Measurements from ENCODE around the gene DLGAP1.

DLGAP1 gene

GRCh38 chr18:3455090-3455635 lies 999.9 kb downstream of the DLGAP1 start (continued):
- TF ChIP-seq POU6F1 (CRISPR knock-in tag; IDR thresholded peaks at IDR 0.05; ENCODE audit: borderline replicate concordance, low read depth): no peak

- TF ChIP-seq GLIS3 (CRISPR knock-in tag; IDR thresholded peaks at IDR 0.05) (no peak), CREB5 (CRISPR knock-in tag; IDR thresholded peaks at IDR 0.05; ENCODE audit: low read depth) (no peak), RARB (CRISPR knock-in tag; IDR thresholded peaks at IDR 0.05) (no peak), OSR1 (CRISPR knock-in tag; IDR thresholded peaks at IDR 0.05) (no peak), ZNF565 (CRISPR knock-in tag; conservative IDR thresholded peaks at IDR 0.05; ENCODE audit: low read depth) (no peak), PATZ1 (CRISPR knock-in tag; IDR thresholded peaks at IDR 0.05; ENCODE audit: borderline replicate concordance) (no peak), ESRRG (CRISPR knock-in tag; IDR thresholded peaks at IDR 0.05) (no peak), TCF4 (CRISPR knock-in tag; IDR thresholded peaks at IDR 0.05; ENCODE audit: borderline replicate concordance) (no peak), ZFP3 (CRISPR knock-in tag; IDR thresholded peaks at IDR 0.05) (no peak)
- 0 out of 3 replicates have a peak, but pooled peaks have one; percentile 5 for ATAC-seq
Observed at GRCh38 chr18:3454365-3455089, 1000.6 kb downstream of the DLGAP1 start.

- ATAC-seq: peak; percentile 15
- TF ChIP-seq ZFP30 (CRISPR knock-in tag; IDR thresholded peaks at IDR 0.05) (no peak), ISL1 (CRISPR knock-in tag; IDR thresholded peaks at IDR 0.05) (no peak), SNAI2 (CRISPR knock-in tag; IDR thresholded peaks at IDR 0.05) (no peak), TOX (CRISPR knock-in tag; IDR thresholded peaks at IDR 0.05; ENCODE audit: borderline replicate concordance) (no peak), CSRNP3 (CRISPR knock-in tag; IDR thresholded peaks at IDR 0.05) (no peak), BACH2 (CRISPR knock-in tag; IDR thresholded peaks at IDR 0.05; ENCODE audit: borderline replicate concordance) (no peak), GLIS3 (CRISPR knock-in tag; IDR thresholded peaks at IDR 0.05) (no peak), ZNF70 (CRISPR knock-in tag; IDR thresholded peaks at IDR 0.05) (no peak), PATZ1 (CRISPR knock-in tag; IDR thresholded peaks at IDR 0.05; ENCODE audit: borderline replicate concordance) (no peak), OSR1 (CRISPR knock-in tag; IDR thresholded peaks at IDR 0.05) (no peak), POU6F1 (CRISPR knock-in tag; IDR thresholded peaks at IDR 0.05; ENCODE audit: borderline replicate concordance, low read depth) (no peak), CSDC2 (CRISPR knock-in tag; IDR thresholded peaks at IDR 0.05) (no peak), PPARA (CRISPR knock-in tag; IDR thresholded peaks at IDR 0.05; ENCODE audit: borderline replicate concordance) (no peak), ZC3H10 (CRISPR knock-in tag; IDR thresholded peaks at IDR 0.05) (no peak)
Observed at GRCh38 chr18:3453540-3454364, 1001.4 kb downstream of the DLGAP1 start.

All from SK-N-SH treated with all-trans-retinoic acid at 6 μM for 48 hours (cell line).